Activated B cell treated with CpG ODN at 0.5 μM for 24 hours (primary cell): ENCODE measurements around the gene C2orf80. TPM values are rescaled to one million over a fixed set of nuclear protein-coding genes. Genes with fewer than 3 reads are reported as not detected.

Experiments used
- ATAC-seq: fragments of 200-7000 bp; cut with Tn5 transposase; one replicate; pipeline ENCODE4 v1.10.0; 2021; ENCODE audit warnings: low read depth, mild to moderate bottlenecking, moderate library complexity
- CTCF ChIA-PET: fragments of 350-600 bp; sonication (Branson Sonifier 250); formaldehyde crosslinking; loops from one replicate; lab custom pipeline; 2021; ENCODE audit warnings: antibody characterized with exemption; lab: Charles Lee
- POLR2A ChIA-PET: fragments of 350-600 bp; sonication (Branson Sonifier 250); formaldehyde crosslinking; loops from one replicate; lab custom pipeline; 2021; ENCODE audit warnings: antibody characterized with exemption; lab: Charles Lee
- DNase-seq: peaks from one replicate; pipeline ENCODE4 v3.0.0; 2022
- H3K27ac Mint-ChIP-seq: one replicate; pipeline ENCODE4 v1.8.0; 2020; ENCODE audit warnings: mixed read lengths
- H3K27me3 Mint-ChIP-seq: one replicate; pipeline ENCODE4 v1.8.0; 2021; ENCODE audit warnings: mixed read lengths
- H3K36me3 Mint-ChIP-seq: one replicate; pipeline ENCODE4 v1.8.0; 2021; ENCODE audit warnings: low read depth, mixed read lengths
- H3K4me1 Mint-ChIP-seq: one replicate; pipeline ENCODE4 v1.8.0; 2021; ENCODE audit warnings: mixed read lengths
- H3K4me3 Mint-ChIP-seq: one replicate; pipeline ENCODE4 v1.8.0; 2020; ENCODE audit warnings: mild to moderate bottlenecking, mixed read lengths
- H3K9me3 Mint-ChIP-seq: one replicate; pipeline ENCODE4 v1.8.0; 2020; ENCODE audit warnings: mixed read lengths
- intact Hi-C: fragments of 100-400 bp; cut with micrococcal nuclease; formaldehyde crosslinking; loops from one replicate; pipeline ENCODE4 v1.15.1; 2024
- total RNA-seq: library from RNA; stranded (reverse); gene quantifications from 2 replicates; pipeline ENCODE4 v1.2.3, GENCODE V29; 2022
- TF ChIP-seq, protein P1 (sequence below): fragments of 200-600 bp; IDR thresholded peaks from one replicate; pipeline ENCODE4 v1.8.0; 2022; ENCODE audit warnings: antibody characterized with exemption, mild to moderate bottlenecking

Gene C2orf80
- total RNA-seq, 1 donor from 2014 or later: not detected

DNA sequence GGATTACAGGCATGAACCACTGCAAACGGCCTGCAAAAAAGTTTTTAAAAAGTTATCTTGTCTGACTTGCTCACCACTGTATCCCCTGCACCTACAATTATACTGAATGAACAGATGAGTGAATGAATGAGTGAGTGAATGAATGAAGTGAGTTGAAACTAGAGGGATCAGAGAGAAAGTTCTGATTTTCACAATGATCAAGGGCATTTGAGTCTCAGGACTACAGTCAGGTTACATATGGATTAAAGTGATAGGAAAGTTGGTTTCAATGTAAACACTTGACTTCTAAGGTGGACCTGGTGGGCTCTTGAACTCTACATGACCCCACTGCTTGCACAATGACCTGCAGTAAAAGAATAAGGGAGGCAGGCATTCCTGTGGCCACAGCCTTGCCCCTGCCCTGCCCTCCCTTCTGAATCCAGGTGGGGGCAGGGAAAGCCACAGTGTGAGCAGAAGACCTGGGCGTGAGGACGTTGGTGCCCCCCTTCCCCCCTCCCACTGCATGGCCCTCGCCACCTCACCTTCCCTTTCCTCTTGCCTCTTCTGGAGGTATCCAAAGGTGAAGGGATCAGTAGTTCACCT is 10.7 kb downstream of the C2orf80 start:
- ChIA-PET POLR2A (no interaction called here), CTCF (no interaction called here)
- Mint-ChIP-seq H3K4me1 (peaks cover 8% of the 10 kb centered on the region), H3K27ac (no peak overlapping the region), H3K9me3 (no peaks in the 10 kb centered on the region), H3K4me3 (no peak overlapping the region), H3K27me3 (peaks cover 24% of the 10 kb centered on the region), H3K36me3 (no peaks in the 10 kb centered on the region)
- DNase-seq (no peak), ATAC-seq (no peak)
- intact Hi-C loops: loop anchor here (5.0 kb wide), 1 partner anchor 193 kb away; no protein-coding TSS in a partner anchor
- TF ChIP-seq, protein P1, sequence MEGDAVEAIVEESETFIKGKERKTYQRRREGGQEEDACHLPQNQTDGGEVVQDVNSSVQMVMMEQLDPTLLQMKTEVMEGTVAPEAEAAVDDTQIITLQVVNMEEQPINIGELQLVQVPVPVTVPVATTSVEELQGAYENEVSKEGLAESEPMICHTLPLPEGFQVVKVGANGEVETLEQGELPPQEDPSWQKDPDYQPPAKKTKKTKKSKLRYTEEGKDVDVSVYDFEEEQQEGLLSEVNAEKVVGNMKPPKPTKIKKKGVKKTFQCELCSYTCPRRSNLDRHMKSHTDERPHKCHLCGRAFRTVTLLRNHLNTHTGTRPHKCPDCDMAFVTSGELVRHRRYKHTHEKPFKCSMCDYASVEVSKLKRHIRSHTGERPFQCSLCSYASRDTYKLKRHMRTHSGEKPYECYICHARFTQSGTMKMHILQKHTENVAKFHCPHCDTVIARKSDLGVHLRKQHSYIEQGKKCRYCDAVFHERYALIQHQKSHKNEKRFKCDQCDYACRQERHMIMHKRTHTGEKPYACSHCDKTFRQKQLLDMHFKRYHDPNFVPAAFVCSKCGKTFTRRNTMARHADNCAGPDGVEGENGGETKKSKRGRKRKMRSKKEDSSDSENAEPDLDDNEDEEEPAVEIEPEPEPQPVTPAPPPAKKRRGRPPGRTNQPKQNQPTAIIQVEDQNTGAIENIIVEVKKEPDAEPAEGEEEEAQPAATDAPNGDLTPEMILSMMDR: no peak

DNA sequence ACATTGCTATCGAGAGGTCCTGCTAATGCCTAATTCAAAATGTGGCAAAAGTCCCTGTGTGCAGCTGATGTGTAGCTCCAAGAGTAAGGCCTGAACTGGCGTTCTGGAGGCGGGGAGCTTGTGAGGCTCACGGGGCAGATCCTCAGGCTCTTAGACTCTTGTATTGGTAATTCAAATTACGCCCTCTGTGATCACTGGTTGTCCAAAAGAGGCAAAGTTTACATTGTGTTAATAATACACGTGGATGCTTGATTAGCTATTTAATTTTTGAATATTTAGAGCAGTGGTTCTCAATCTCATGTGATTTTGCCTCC is 14.0 kb downstream of the C2orf80 start:
- TF ChIP-seq, protein P1: peak; percentile 19
- peaks cover 4% of the 10 kb centered on the region for H3K4me1 Mint-ChIP-seq
- CTCF ChIA-PET: interaction anchor here (0.5 to 2.4 kb wide), 13 partner anchors 8 to 1156 kb away, joined by 3 to 15 read pairs (median 3); partner anchors contain the start of gene IDH1
- DNase-seq (no peak), ATAC-seq (no peak)
- peaks cover 14% of the 10 kb centered on the region for H3K27me3 Mint-ChIP-seq
- H3K9me3 Mint-ChIP-seq: no peaks in the 10 kb centered on the region
- no peaks in the 10 kb centered on the region for H3K36me3 Mint-ChIP-seq
- H3K27ac Mint-ChIP-seq: no peak overlapping the region
- intact Hi-C loops: loop anchor here (1.0 to 5.0 kb wide), 3 partner anchors 79 to 197 kb away; no protein-coding TSS in a partner anchor
- POLR2A ChIA-PET: no interaction called here
- H3K4me3 Mint-ChIP-seq: no peak overlapping the region

DNA sequence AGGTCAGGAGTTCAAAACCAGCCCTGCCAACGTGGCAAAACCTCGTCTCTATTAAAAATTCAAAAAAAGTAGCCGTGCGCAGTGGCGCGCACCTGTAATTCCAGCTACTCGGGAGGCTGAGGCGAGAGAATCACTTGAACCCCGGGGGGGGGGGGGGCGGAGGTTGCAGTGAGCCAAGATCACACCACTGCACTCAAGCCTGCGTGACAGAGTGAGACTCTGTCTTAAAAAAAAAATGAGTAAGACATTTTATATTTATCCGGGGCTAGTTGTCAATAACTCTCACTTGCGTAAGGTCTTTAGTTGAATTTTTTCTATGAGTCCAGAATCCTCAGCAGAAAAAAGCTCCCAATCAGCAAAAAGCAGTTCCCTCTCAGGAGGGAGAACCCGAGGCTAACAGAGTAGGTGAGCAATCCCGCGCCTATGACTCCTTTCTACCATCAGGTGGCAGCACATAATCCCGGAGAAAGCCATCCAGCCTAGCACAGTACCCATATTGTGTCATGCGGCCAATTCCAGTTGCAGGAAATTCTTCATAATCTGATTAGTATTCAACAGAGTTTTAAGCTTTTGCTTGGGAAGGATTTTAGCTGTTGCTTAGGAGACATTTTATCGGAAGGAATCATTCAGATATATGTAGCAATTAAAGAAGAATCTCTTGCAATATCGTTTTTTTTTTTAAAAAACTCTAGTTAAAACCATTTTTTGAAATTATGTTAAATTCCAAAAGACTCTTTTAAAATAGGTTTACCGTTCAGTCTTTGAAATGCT is 14.6 kb downstream of the C2orf80 start:
- POLR2A ChIA-PET: no interaction called here
- no peak overlapping the region for H3K27ac Mint-ChIP-seq
- intact Hi-C loops: loop anchor here (1.0 to 5.0 kb wide), 3 partner anchors 79 to 197 kb away; no protein-coding TSS in a partner anchor
- H3K27me3 Mint-ChIP-seq: peaks cover 14% of the 10 kb centered on the region
- CTCF ChIA-PET: interaction anchor here (0.6 to 2.4 kb wide), 13 partner anchors 7 to 1156 kb away, joined by 3 to 15 read pairs (median 3); partner anchors contain the start of gene IDH1
- ATAC-seq: peak; percentile 94
- H3K9me3 Mint-ChIP-seq: no peaks in the 10 kb centered on the region
- peaks cover 4% of the 10 kb centered on the region for H3K4me1 Mint-ChIP-seq
- DNase-seq: peak; percentile 19
- TF ChIP-seq, protein P1: peak; percentile 62
- H3K36me3 Mint-ChIP-seq: no peaks in the 10 kb centered on the region
- no peak overlapping the region for H3K4me3 Mint-ChIP-seq

DNA sequence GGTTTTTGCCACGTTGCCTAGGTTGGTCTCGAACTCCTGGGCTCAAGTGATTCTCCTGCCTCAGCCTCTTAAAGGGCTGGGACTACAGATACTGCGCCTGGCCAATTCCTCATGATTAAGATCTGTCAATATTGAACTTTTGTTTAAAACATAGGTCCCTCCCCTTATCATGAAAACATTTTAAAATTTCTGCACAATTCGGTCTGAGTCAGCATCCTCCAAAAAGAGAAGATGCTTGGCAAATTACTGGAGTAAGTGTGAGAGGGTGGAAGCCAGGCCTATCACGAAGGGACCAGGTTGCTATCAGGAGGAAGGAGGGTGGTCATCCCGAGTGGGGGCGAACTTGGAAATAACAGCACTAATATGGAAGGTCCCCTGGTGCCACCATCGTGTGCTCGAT is 15.7 kb downstream of the C2orf80 start:
- H3K4me1 Mint-ChIP-seq: peaks cover 4% of the 10 kb centered on the region
- H3K27ac Mint-ChIP-seq: no peak overlapping the region
- intact Hi-C loops: loop anchor here (2.0 kb wide), 1 partner anchor 147 kb away; no protein-coding TSS in a partner anchor
- H3K36me3 Mint-ChIP-seq: no peaks in the 10 kb centered on the region
- DNase-seq: no peak
- ATAC-seq: no peak
- POLR2A ChIA-PET: no interaction called here
- H3K27me3 Mint-ChIP-seq: peaks cover 13% of the 10 kb centered on the region
- CTCF ChIA-PET: interaction anchor here (1.4 kb wide), 1 partner anchor 8 kb away, joined by 3 read pairs; no protein-coding TSS in a partner anchor
- no peaks in the 10 kb centered on the region for H3K9me3 Mint-ChIP-seq
- TF ChIP-seq, protein P1: no peak
- no peak overlapping the region for H3K4me3 Mint-ChIP-seq

DNA sequence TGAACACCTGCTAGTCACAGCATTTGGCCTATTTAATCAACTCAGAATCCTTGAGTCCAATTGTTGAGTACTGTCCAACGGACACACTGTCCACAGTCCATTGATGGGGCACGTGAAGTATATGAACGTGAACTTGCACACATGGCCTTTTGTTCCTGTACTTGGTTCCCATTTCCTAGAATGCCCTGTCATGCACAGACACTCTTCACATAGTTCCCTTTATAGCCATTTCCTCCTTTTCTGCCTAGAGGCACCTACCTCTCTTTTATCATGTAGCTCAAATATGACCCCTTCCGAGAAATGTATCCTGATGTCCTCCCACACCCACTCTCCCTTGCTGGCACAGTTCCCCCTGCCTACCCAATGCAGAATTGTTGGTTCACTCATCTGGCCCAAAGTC is 17.7 kb downstream of the C2orf80 start:
- Mint-ChIP-seq H3K4me1 (peaks cover 4% of the 10 kb centered on the region), H3K9me3 (no peaks in the 10 kb centered on the region), H3K4me3 (no peak overlapping the region), H3K27me3 (peaks cover 10% of the 10 kb centered on the region), H3K27ac (no peak overlapping the region), H3K36me3 (no peaks in the 10 kb centered on the region)
- no peak for ATAC-seq
- POLR2A ChIA-PET: no interaction called here
- intact Hi-C loops: no loop called here
- CTCF ChIA-PET: no interaction called here
- no peak for DNase-seq
- TF ChIP-seq, protein P1: no peak
